HepG2 (cell line): ENCODE data around the gene MTA3. TPM values are rescaled to one million over a fixed set of nuclear protein-coding genes. Genes with fewer than 3 reads are reported as not detected.

Experiments used
- ATAC-seq: fragments of 200-7000 bp; cut with Tn5 transposase; 3 replicates; pipeline ENCODE4 v1.9.1; 2020; ENCODE audit warnings: mild to moderate bottlenecking, moderate library complexity
- BruUV-seq: library from RNA; stranded (reverse); fragments of 400-500 nt; replicated peaks from 2 replicates; lab custom pipeline; 2021; lab: Mats Ljungman, UMichigan
- CTCF ChIA-PET: fragments of 300-600 bp; formaldehyde crosslinking; extraction: SDS; loops from one replicate; lab custom pipeline; 2021; ENCODE audit warnings: low total read pairs, inconsistent platforms, low intra/inter-chr PET ratio; lab: Yijun Ruan, JAX
- POLR2A ChIA-PET: fragments of 350-600 bp; sonication (Branson Sonifier 250); formaldehyde crosslinking; loops from one replicate; lab custom pipeline; 2020; ENCODE audit warnings: antibody characterized with exemption, inconsistent platforms; lab: Yijun Ruan, JAX
- DNase-seq: peaks from one replicate; pipeline ENCODE4 v3.0.0-alpha.2; 2015; ENCODE audit warnings: low spot score
- FAIRE-seq: peaks from 3 replicates; lab custom pipeline; 2011; peaks lifted over from hg19 to GRCh38; lab: Jason Lieb, UNC
- H2AFZ ChIP-seq: one replicate; pipeline ENCODE4 v1.6.1; 2011; ENCODE audit warnings: low read length, inconsistent platforms
- H3K27ac ChIP-seq: fragments of 300-600 bp; 3 replicates; pipeline ENCODE4 v1.8.0; 2011; ENCODE audit warnings: mixed run types, mild to moderate bottlenecking, mixed read lengths, low read length, inconsistent platforms; ENCODE audit not compliant: insufficient read depth; ENCODE audit errors: extremely low read length
- H3K27me3 ChIP-seq, 2 experiments: fragments of 200-600 bp in 1 of 2; 2 replicates in 1 of 2; 3 replicates in 1 of 2; pipeline versions ENCODE4 v1.6.0 to v1.8.0; 2011; ENCODE audit warnings: low read length in 2 of 2, mild to moderate bottlenecking in 2 of 2, moderate library complexity in 2 of 2, inconsistent platforms in 1 of 2; ENCODE audit not compliant: insufficient read depth in 2 of 2, control insufficient read depth in 1 of 2
- H3K36me3 ChIP-seq, 2 experiments: fragments of 200-600 bp in 1 of 2; replicated peaks in 1 of 2; 2 replicates in 1 of 2; 3 replicates in 1 of 2; pipeline versions ENCODE4 v1.5.1 to v1.8.0; 2011; ENCODE audit warnings: low read length in 2 of 2, inconsistent platforms in 1 of 2; ENCODE audit not compliant: insufficient read depth in 2 of 2, control insufficient read depth in 1 of 2
- H3K4me1 ChIP-seq: 2 replicates; pipeline ENCODE4 v1.5.1; 2012; ENCODE audit warnings: low read length, inconsistent platforms; ENCODE audit not compliant: insufficient read depth
- H3K4me2 ChIP-seq: 2 replicates; pipeline ENCODE4 v1.6.0; 2011; ENCODE audit warnings: low read depth, low read length, inconsistent platforms
- H3K4me3 ChIP-seq, 3 experiments: fragments of 200-600 bp in 1 of 3; sonication (generic), shearing (Covaris generic) in 1 of 3; replicated peaks in 1 of 3; 2 replicates each; pipeline ENCODE4 v1.5.1; 2011 to 2016; ENCODE audit warnings: low read length in 3 of 3, inconsistent platforms in 2 of 3, low read depth in 2 of 3, mild to moderate bottlenecking in 2 of 3, control low read depth in 1 of 3, mixed read lengths in 1 of 3; ENCODE audit not compliant: insufficient read depth in 1 of 3
- H3K79me2 ChIP-seq: one replicate; pipeline ENCODE4 v1.6.1; 2011; ENCODE audit warnings: low read length, inconsistent platforms; ENCODE audit not compliant: insufficient read depth
- H3K9ac ChIP-seq: 2 replicates; pipeline ENCODE4 v1.6.0; 2011; ENCODE audit warnings: mild to moderate bottlenecking, low read depth, low read length, inconsistent platforms; ENCODE audit not compliant: insufficient read depth
- H3K9me3 ChIP-seq: 2 replicates; pipeline ENCODE4 v1.5.1; 2012; ENCODE audit warnings: mild to moderate bottlenecking, low read length
- H4K20me1 ChIP-seq: 2 replicates; pipeline ENCODE4 v1.6.0; 2011; ENCODE audit warnings: inconsistent platforms, mild to moderate bottlenecking, low read length, moderate library complexity; ENCODE audit not compliant: insufficient read depth
- BCL6 ChIP-seq: IDR thresholded peaks from 2 replicates; pipeline ENCODE4 v1.6.1; 2016; ENCODE audit warnings: missing genetic modification reagents, missing compliant biosample characterization
- HDAC6 ChIP-seq: fragments of 200-600 bp; sonication (generic); IDR thresholded peaks from 2 replicates; pipeline ENCODE4 v1.7.0; 2017; ENCODE audit warnings: mild to moderate bottlenecking, antibody characterized with exemption, low read length, low read depth
- JARID2 ChIP-seq: sonication (generic); formaldehyde crosslinking; IDR thresholded peaks from 2 replicates; pipeline ENCODE4 v1.8.1; 2023; ENCODE audit warnings: missing genetic modification reagents, inconsistent platforms; ENCODE audit not compliant: insufficient replicate concordance
- MAF1 ChIP-seq: sonication (generic); formaldehyde crosslinking; IDR thresholded peaks from 2 replicates; pipeline ENCODE4 v1.5.0; 2020; ENCODE audit warnings: missing genetic modification reagents, borderline replicate concordance
- MIER3 ChIP-seq: IDR thresholded peaks from 2 replicates; pipeline ENCODE4 v1.6.1; 2016; ENCODE audit warnings: missing compliant biosample characterization, borderline replicate concordance
- MYPOP ChIP-seq: sonication (generic); formaldehyde crosslinking; IDR thresholded peaks from 2 replicates; pipeline ENCODE4 v1.8.1; 2023; ENCODE audit warnings: mild to moderate bottlenecking, moderate library complexity, missing genetic modification reagents
- POGZ ChIP-seq: sonication (generic); formaldehyde crosslinking; IDR thresholded peaks from 2 replicates; pipeline ENCODE4 v1.4.0; 2020; ENCODE audit warnings: mild to moderate bottlenecking, missing genetic modification reagents
- POLR2AphosphoS2 ChIP-seq: IDR thresholded peaks from 2 replicates; pipeline ENCODE4 v1.6.1; 2011; ENCODE audit warnings: low read depth, low read length, improper control_type of control experiment
- RBFOX2 ChIP-seq: fragments of 200-400 bp; formaldehyde crosslinking; IDR thresholded peaks from 2 replicates; pipeline ENCODE4 v1.6.1; 2017; ENCODE audit warnings: low read depth, mild to moderate bottlenecking, low read length
- TSC22D2 ChIP-seq: sonication (generic); formaldehyde crosslinking; IDR thresholded peaks from 2 replicates; pipeline ENCODE4 v1.5.1; 2020; ENCODE audit warnings: missing genetic modification reagents, mild to moderate bottlenecking, borderline replicate concordance
- ZC3H4 ChIP-seq: sonication (generic); formaldehyde crosslinking; IDR thresholded peaks from 2 replicates; pipeline ENCODE4 v1.4.0; 2020; ENCODE audit warnings: missing genetic modification reagents, borderline replicate concordance
- ZNF136 ChIP-seq: sonication (generic); formaldehyde crosslinking; IDR thresholded peaks from 2 replicates; pipeline ENCODE4 v1.8.1; 2022; ENCODE audit warnings: low read depth, mild to moderate bottlenecking, moderate library complexity, missing genetic modification reagents
- ZNF260 ChIP-seq: sonication (generic); formaldehyde crosslinking; IDR thresholded peaks from 2 replicates; pipeline ENCODE4 v1.4.0; 2020; ENCODE audit warnings: missing genetic modification reagents, low read depth, mild to moderate bottlenecking, borderline replicate concordance
- ZNF337 ChIP-seq: sonication (generic); formaldehyde crosslinking; IDR thresholded peaks from 2 replicates; pipeline ENCODE4 v1.5.1; 2020; ENCODE audit warnings: missing genetic modification reagents, low read depth, mild to moderate bottlenecking, borderline replicate concordance
- ZNF607 ChIP-seq: sonication (generic); formaldehyde crosslinking; IDR thresholded peaks from 2 replicates; pipeline ENCODE4 v1.5.1; 2020; ENCODE audit warnings: missing genetic modification reagents, mild to moderate bottlenecking, borderline replicate concordance
- ZNF768 ChIP-seq: sonication (generic); formaldehyde crosslinking; IDR thresholded peaks from 2 replicates; pipeline ENCODE4 v1.4.0; 2020; ENCODE audit warnings: missing genetic modification reagents
- WGBS: methylation state at CpG from one replicate; pipeline ENCODE4 v1.1.6; 2017; ENCODE audit warnings: low lambda C conversion rate; 5-methylcytosine and 5-hydroxymethylcytosine counted together
- in situ Hi-C: cut with HindIII; loops from 2 replicates; pipeline ENCODE4 v1.10.0; 2017; ENCODE audit warnings: low pct_unique_long_range_greater_than_20kb; ENCODE audit not compliant: extremely low pct_ligation_motif_present
- intact Hi-C: fragments of 100-400 bp; cut with micrococcal nuclease; formaldehyde crosslinking; loops from one replicate; pipeline ENCODE4 v1.10.0; 2022; ENCODE audit not compliant: unreplicated experiment
- polyA plus RNA-seq, 8 experiments: library from polyadenylated mRNA; depleted of rRNA in 3 of 8; stranded (reverse) in 7 of 8; unstranded in 1 of 8; fragments of >200 nt; fragmentation: Illumina TruSeq in 4 of 8; extraction: Trizol in 4 of 8; gene quantifications; 2 replicates each; pipeline versions ENCODE4 v1.2.1 to v1.2.3, GENCODE V29; 2011 to 2016; ENCODE audit warnings: low read depth in 4 of 8, missing spikeins in 1 of 8, mixed read lengths in 1 of 8; ENCODE audit not compliant: insufficient read depth in 1 of 8
- total RNA-seq, 5 experiments: library from RNA; depleted of rRNA; stranded (reverse); fragments of >200 nt; fragmentation: Illumina TruSeq; extraction: Trizol; gene quantifications; 2 replicates each; pipeline ENCODE4 v1.2.3, GENCODE V29; 2016; ENCODE audit warnings: low read depth in 1 of 5
- TF ChIP-seq, protein P1 (sequence below): sonication (generic); formaldehyde crosslinking; IDR thresholded peaks from one replicate; pipeline ENCODE4 v1.5.1; 2020; ENCODE audit warnings: mild to moderate bottlenecking, missing genetic modification reagents; ENCODE audit errors: not compliant biosample characterization

Gene MTA3
- total and polyA plus RNA-seq, 2 of the 13 experiments (the other 11 are each of a cell fraction or from before 2014, with no cell fraction given), result 48.8 to 77.8 TPM

DNA sequence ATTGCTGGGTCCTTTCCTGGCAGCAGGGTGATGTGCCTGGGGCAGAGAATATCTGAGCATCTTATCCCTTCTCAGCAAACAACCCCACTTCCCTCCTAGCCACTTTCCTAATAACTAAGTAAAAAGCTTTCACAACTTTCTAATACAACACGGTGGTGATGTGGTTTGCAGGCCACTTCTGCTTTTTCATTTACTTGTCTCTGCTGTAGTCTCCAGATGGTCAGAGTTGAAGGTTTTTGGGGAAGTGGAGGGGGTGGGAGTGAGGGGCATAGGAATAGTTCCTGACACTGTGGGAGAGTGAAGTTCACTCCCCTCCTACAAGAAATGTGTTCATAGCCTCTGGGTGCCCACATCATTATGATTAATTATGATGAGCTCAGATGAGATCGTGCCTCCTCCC lies 183.9 kb downstream of the MTA3 start:
- intact Hi-C loops (no loop called here), in situ Hi-C loops (no loop called here)
- Histone ChIP-seq H4K20me1 (no peaks in the 10 kb centered on the region), H3K4me3 (no peak overlapping the region), H3K4me2 (no peak overlapping the region), H2AFZ (no peak overlapping the region), H3K27ac (no peak overlapping the region), H3K4me1 (peaks cover 12% of the 10 kb centered on the region), H3K9ac (no peak overlapping the region), H3K27me3 (no peaks in the 10 kb centered on the region)
- CTCF ChIA-PET, result no interaction called here
- no peak for FAIRE-seq
- BruUV-seq, result no TSS peak
- TF ChIP-seq MYPOP (CRISPR knock-in tag) (no peak), ZC3H4 (CRISPR knock-in tag) (no peak), MAF1 (no peak), BCL6 (CRISPR knock-in tag) (no peak), TSC22D2 (CRISPR knock-in tag) (no peak), HDAC6 (no peak), ZNF768 (CRISPR knock-in tag) (no peak), RBFOX2 (no peak), MIER3 (no peak), JARID2 (CRISPR knock-in tag) (no peak), ZNF607 (CRISPR knock-in tag) (no peak), ZNF337 (CRISPR knock-in tag) (no peak), ZNF136 (no peak), POLR2AphosphoS2 (no peak), POGZ (CRISPR knock-in tag) (no peak), ZNF260 (CRISPR knock-in tag) (no peak)
- TF ChIP-seq, protein P1, sequence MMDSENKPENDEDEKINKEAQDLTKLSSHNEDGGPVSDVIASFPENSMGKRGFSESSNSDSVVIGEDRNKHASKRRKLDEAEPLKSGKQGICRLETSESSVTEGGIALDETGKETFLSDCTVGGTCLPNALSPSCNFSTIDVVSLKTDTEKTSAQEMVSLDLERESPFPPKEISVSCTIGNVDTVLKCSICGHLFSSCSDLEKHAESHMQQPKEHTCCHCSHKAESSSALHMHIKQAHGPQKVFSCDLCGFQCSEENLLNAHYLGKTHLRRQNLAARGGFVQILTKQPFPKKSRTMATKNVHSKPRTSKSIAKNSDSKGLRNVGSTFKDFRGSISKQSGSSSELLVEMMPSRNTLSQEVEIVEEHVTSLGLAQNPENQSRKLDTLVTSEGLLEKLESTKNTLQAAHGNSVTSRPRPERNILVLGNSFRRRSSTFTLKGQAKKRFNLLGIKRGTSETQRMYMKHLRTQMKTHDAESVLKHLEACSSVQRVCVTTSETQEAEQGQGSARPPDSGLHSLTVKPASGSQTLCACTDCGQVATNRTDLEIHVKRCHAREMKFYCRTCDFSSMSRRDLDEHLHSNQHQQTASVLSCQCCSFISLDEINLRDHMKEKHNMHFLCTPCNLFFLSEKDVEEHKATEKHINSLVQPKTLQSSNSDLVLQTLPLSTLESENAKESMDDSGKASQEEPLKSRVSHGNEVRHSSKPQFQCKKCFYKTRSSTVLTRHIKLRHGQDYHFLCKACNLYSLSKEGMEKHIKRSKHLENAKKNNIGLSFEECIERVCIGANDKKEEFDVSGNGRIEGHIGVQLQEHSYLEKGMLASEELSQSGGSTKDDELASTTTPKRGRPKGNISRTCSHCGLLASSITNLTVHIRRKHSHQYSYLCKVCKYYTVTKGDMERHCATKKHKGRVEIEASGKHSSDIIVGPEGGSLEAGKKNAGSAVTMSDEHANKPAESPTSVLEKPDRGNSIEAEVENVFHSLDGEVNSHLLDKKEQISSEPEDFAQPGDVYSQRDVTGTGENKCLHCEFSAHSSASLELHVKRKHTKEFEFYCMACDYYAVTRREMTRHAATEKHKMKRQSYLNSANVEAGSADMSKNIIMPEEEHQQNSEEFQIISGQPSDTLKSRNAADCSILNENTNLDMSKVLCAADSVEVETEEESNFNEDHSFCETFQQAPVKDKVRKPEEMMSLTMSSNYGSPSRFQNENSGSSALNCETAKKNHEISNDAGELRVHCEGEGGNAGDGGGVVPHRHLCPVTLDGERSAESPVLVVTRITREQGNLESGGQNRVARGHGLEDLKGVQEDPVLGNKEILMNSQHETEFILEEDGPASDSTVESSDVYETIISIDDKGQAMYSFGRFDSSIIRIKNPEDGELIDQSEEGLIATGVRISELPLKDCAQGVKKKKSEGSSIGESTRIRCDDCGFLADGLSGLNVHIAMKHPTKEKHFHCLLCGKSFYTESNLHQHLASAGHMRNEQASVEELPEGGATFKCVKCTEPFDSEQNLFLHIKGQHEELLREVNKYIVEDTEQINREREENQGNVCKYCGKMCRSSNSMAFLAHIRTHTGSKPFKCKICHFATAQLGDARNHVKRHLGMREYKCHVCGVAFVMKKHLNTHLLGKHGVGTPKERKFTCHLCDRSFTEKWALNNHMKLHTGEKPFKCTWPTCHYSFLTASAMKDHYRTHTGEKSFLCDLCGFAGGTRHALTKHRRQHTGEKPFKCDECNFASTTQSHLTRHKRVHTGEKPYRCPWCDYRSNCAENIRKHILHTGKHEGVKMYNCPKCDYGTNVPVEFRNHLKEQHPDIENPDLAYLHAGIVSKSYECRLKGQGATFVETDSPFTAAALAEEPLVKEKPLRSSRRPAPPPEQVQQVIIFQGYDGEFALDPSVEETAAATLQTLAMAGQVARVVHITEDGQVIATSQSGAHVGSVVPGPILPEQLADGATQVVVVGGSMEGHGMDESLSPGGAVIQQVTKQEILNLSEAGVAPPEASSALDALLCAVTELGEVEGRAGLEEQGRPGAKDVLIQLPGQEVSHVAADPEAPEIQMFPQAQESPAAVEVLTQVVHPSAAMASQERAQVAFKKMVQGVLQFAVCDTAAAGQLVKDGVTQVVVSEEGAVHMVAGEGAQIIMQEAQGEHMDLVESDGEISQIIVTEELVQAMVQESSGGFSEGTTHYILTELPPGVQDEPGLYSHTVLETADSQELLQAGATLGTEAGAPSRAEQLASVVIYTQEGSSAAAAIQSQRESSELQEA (CRISPR knock-in tag), result no peak
- TF ChIP-seq, all 625 proteins: peak for 0
- Histone ChIP-seq H3K79me2 (no peaks in the 10 kb centered on the region), H3K9me3 (no peaks in the 10 kb centered on the region), H3K36me3 (no peaks in the 10 kb centered on the region; a peak in 3 of 5 replicates)
- no peak for ATAC-seq
- POLR2A ChIA-PET, result no interaction called here
- no peak for DNase-seq
- 69% methylated on average over 2 of the region's 2 CpGs for WGBS
